ENCODE measurements around the gene PERM1.
"Not testable (repeated sequence)": the region's sequence is repeated elsewhere in the genome, so short reads cannot be mapped to it uniquely, and the experiment has no call there.

The PERM1 gene

GRCh38 chr1:1014799-1015681 lies 33.1 kb upstream of the PERM1 start:
- DNase-seq = peak; percentile 72 to 87 (median 80)

GRCh38 chr1:1013922-1014648 lies 32.2 kb upstream of the PERM1 start:
- DNase-seq = peak in 2 of 3 donors; percentile 59 to 63

- peak; percentile 98 to 99 (median 99) for DNase-seq
Observed at GRCh38 chr1:1013105-1013921, 31.4 kb upstream of the PERM1 start, which contains the start of gene ISG15. TSS of gene ISG15 (plus strand) at chr1:1013497. CDS start at chr1:1013574, 77 bp downstream.

- DNase-seq = not testable (repeated sequence)
Observed at GRCh38 chr1:1012736-1013104, 30.8 kb upstream of the PERM1 start.

GRCh38 chr1:1011396-1011949 lies 29.6 kb upstream of the PERM1 start:
- no peak for DNase-seq

GRCh38 chr1:1010131-1010530 lies 28.2 kb upstream of the PERM1 start:
- not testable (repeated sequence) for DNase-seq

- DNase-seq = peak in 2 of 3 donors; percentile 41 to 66
Observed at GRCh38 chr1:1006305-1007159, 24.6 kb upstream of the PERM1 start.

- DNase-seq = no peak
Observed at GRCh38 chr1:1005774-1006304, 23.9 kb upstream of the PERM1 start.

GRCh38 chr1:1004780-1005697 lies 23.1 kb upstream of the PERM1 start:
- DNase-seq = peak in 2 of 3 donors; percentile 59 to 65

GRCh38 chr1:1004420-1004779 lies 22.5 kb upstream of the PERM1 start:
- peak in 1 of 3 donors; percentile 50 for DNase-seq

- no peak for DNase-seq
Observed at GRCh38 chr1:1003618-1004419, 21.9 kb upstream of the PERM1 start.

GRCh38 chr1:1001057-1001783 lies 19.3 kb upstream of the PERM1 start:
- DNase-seq = no peak

- peak; percentile 85 to 92 (median 88) for DNase-seq
Observed at GRCh38 chr1:1000357-1001056, 18.6 kb upstream of the PERM1 start.

GRCh38 chr1:999725-1000356 lies 17.9 kb upstream of the PERM1 start, which contains the start of gene HES4:
TSS of gene HES4 (minus strand) at chr1:1000097. CDS start at chr1:999973, 124 bp downstream.
- peak; percentile 96 to 97 (median 97) for DNase-seq

GRCh38 chr1:998995-999724 lies 17.3 kb upstream of the PERM1 start:
- peak in 1 of 3 donors; percentile 60 for DNase-seq

- DNase-seq = no peak
Observed at GRCh38 chr1:998745-998994, 16.8 kb upstream of the PERM1 start.

Measured in suppressor macrophage treated with lipopolysaccharide for 1 hour (primary cell).